ENCODE measurements around the gene CENPF.

DNA sequence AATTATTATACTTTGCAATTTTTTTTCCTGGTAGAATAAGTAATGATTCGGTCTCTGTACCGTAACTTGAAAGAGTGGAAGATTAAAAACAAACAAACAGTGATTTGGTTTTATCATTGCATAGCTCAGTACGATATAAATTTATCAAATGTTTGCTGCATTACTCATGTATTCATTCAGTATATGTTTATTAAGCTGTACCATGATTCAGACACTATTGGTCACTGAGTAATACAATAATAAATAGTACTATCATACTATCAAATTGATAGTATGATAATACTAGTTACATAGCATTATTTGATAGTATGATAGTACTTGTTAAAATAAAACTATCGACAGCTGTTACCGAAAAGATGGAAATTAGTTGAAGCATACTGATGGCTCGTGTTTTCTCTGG is 12.1 kb downstream of the CENPF start:
- TF ChIP-seq SP1 (IDR thresholded peaks at IDR 0.05) (no peak), BHLHE40 (IDR thresholded peaks at IDR 0.05; ENCODE audit: borderline replicate concordance) (no peak), SUZ12 (IDR thresholded peaks at IDR 0.05) (no peak), FOXM1 (IDR thresholded peaks at IDR 0.05; ENCODE audit: borderline replicate concordance) (no peak), TARDBP (IDR thresholded peaks at IDR 0.05) (no peak), FOXK2 (IDR thresholded peaks at IDR 0.05) (no peak), CTBP1 (IDR thresholded peaks at IDR 0.05; ENCODE audit: borderline replicate concordance) (no peak), ELF4 (IDR thresholded peaks at IDR 0.05) (no peak), ARNT (IDR thresholded peaks at IDR 0.05) (no peak), FOXA1 (IDR thresholded peaks at IDR 0.05) (no peak)
- TF ChIP-seq, protein P1, sequence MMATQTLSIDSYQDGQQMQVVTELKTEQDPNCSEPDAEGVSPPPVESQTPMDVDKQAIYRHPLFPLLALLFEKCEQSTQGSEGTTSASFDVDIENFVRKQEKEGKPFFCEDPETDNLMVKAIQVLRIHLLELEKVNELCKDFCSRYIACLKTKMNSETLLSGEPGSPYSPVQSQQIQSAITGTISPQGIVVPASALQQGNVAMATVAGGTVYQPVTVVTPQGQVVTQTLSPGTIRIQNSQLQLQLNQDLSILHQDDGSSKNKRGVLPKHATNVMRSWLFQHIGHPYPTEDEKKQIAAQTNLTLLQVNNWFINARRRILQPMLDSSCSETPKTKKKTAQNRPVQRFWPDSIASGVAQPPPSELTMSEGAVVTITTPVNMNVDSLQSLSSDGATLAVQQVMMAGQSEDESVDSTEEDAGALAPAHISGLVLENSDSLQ (IDR thresholded peaks at IDR 0.05) = no peak
